ENCODE measurements around the gene XG. TPM values are rescaled to one million over a fixed set of nuclear protein-coding genes. Genes with fewer than 3 reads are reported as not detected.
A peak's percentile ranks its signal among the peaks of the same experiment; 100 is the strongest.

XG gene
- total and polyA plus RNA-seq, 2 experiments from 2014 or later: not detected

DNA sequence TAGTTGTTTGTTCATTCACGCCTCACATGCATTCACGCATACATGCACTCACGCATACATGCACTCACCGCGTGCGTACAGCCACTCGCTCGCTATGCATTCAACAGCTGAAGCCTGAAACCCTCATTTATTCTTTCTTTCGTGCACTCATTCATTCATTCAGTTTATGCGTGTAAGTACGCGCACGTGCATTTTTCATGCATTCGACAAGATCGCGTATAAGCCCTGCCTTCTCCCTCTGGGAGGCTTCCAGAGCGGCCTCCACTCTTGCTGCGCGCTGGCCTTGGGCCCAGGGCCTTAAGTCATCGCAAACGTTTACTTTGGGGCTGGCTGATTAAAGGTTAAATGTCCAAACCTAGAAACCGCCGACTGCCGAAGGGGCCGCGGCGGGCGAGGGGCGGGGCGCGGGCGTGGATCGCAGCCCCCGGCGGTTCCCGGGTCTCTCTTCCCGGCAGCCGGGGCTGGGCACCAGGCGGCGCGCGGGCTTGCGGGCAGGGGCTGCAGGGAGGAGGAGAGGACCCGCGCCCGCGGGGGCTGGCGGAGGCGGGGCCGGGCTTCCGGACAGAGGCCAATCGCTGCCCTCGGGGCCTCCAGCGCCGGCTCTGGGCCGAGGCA lies 76.6 kb downstream of the XG start, which contains the start of gene GYG2:
GYG2 (plus strand) TSS at position 587 of the 615 bp plus-strand sequence. CDS start 1,259 bp downstream, outside the sequence.
- no peaks in the 10 kb centered on the region for H3K27me3 ChIP-seq

DNA sequence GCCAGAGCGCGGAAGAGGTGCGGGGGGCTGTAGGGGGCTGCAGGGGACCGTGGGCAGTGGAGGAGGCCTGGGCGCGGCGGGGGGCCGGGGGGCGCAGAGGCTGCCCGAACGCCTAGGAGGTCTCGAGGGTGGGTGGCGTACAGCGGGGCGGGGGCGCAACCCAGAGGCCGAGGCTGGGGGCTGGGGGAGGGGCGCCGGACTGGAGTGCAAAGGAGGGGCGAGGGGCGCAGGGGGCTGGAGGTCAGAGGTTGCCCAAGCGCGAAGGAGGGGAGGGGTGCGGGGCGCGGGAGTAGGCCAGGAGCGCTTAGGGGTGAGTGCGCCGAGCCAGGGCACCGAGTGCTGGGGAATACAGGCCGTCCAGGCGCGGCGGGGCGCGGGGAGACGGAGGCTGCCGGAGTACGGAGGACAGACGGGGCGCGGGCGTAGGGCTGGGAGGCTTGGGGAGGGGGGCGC lies 77.1 kb downstream of the XG start:
- DNase-seq (ENCODE audit: low read depth in 1 of 2, low spot score in 1 of 2): peak in 1 of 2 donors; percentile 63
- no peaks in the 10 kb centered on the region for H3K4me1 ChIP-seq (ENCODE audit: low read depth)
- H3K36me3 ChIP-seq: no peaks in the 10 kb centered on the region
- H3K27ac ChIP-seq: no peak overlapping the region
- no peaks in the 10 kb centered on the region for H3K9me3 ChIP-seq (ENCODE audit: low read depth)
- no peaks in the 10 kb centered on the region for H3K27me3 ChIP-seq
- H3K4me3 ChIP-seq: peak overlapping the region; percentile 72
- TF ChIP-seq, protein P1, sequence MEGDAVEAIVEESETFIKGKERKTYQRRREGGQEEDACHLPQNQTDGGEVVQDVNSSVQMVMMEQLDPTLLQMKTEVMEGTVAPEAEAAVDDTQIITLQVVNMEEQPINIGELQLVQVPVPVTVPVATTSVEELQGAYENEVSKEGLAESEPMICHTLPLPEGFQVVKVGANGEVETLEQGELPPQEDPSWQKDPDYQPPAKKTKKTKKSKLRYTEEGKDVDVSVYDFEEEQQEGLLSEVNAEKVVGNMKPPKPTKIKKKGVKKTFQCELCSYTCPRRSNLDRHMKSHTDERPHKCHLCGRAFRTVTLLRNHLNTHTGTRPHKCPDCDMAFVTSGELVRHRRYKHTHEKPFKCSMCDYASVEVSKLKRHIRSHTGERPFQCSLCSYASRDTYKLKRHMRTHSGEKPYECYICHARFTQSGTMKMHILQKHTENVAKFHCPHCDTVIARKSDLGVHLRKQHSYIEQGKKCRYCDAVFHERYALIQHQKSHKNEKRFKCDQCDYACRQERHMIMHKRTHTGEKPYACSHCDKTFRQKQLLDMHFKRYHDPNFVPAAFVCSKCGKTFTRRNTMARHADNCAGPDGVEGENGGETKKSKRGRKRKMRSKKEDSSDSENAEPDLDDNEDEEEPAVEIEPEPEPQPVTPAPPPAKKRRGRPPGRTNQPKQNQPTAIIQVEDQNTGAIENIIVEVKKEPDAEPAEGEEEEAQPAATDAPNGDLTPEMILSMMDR (IDR thresholded peaks at IDR 0.05; ENCODE audit: low read depth, low read length): no peak

More for the DNA sequence above, 76.6 kb downstream of the XG start, which contains the start of gene GYG2:
- H3K36me3 ChIP-seq: no peaks in the 10 kb centered on the region
- no peak within 1 kb of the TSS for H3K27ac ChIP-seq
- no peaks in the 10 kb centered on the region for H3K4me1 ChIP-seq (ENCODE audit: low read depth)
- TF ChIP-seq, protein P1 (IDR thresholded peaks at IDR 0.05; ENCODE audit: low read depth, low read length): no peak
- no peaks in the 10 kb centered on the region for H3K9me3 ChIP-seq (ENCODE audit: low read depth)
- peak within 1 kb of the TSS; percentile 72 for H3K4me3 ChIP-seq
- peak; percentile 59 to 83 for DNase-seq (ENCODE audit: low read depth in 1 of 2, low spot score in 1 of 2)

DNA sequence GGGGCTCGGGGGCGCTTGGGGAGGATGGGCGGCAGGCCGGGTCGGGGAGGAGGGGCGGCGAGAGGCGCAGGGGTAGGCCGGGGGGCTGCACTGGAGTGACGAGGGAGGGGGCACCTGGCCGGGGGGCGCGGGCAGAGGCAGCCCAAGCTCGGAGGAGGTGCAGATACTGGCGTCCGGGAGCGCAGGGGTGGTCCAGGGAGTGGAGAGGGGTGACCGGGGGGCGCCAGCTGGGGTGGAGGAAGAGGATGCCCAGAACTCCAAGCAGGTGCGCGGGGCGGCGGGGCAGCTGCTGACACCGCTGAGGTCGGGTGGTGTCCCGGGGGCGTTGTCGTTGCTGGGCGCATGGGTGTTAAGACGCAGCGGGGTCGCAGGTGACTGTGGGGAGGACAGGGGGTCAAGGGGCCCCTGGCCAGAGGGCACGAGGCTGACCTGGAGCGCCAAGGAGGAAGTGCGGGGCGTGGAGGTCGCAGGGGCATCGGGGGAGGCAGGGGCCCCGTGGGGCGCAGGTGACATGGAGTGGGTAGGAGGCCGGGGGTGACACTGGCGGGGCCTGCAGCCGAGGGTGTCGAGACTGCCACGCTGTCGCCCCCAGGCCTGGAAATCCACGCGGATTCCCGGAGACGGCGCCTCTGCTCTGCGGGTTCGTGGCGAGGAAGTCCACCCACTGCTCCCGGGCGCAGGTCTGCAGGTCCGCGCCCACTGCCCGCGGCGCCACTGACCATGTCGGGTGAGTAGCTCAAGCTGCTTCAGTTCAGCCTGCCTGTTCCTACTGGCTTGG lies 77.8 kb downstream of the XG start:
- no peak for DNase-seq (ENCODE audit: low read depth in 1 of 2, low spot score in 1 of 2)
- peak overlapping the region; percentile 72 for H3K4me3 ChIP-seq
- H3K36me3 ChIP-seq: no peaks in the 10 kb centered on the region
- TF ChIP-seq, protein P1 (IDR thresholded peaks at IDR 0.05; ENCODE audit: low read depth, low read length): no peak
- H3K9me3 ChIP-seq (ENCODE audit: low read depth): no peaks in the 10 kb centered on the region
- H3K27me3 ChIP-seq: no peaks in the 10 kb centered on the region
- H3K27ac ChIP-seq: no peak overlapping the region
- H3K4me1 ChIP-seq (ENCODE audit: low read depth): no peaks in the 10 kb centered on the region

DNA sequence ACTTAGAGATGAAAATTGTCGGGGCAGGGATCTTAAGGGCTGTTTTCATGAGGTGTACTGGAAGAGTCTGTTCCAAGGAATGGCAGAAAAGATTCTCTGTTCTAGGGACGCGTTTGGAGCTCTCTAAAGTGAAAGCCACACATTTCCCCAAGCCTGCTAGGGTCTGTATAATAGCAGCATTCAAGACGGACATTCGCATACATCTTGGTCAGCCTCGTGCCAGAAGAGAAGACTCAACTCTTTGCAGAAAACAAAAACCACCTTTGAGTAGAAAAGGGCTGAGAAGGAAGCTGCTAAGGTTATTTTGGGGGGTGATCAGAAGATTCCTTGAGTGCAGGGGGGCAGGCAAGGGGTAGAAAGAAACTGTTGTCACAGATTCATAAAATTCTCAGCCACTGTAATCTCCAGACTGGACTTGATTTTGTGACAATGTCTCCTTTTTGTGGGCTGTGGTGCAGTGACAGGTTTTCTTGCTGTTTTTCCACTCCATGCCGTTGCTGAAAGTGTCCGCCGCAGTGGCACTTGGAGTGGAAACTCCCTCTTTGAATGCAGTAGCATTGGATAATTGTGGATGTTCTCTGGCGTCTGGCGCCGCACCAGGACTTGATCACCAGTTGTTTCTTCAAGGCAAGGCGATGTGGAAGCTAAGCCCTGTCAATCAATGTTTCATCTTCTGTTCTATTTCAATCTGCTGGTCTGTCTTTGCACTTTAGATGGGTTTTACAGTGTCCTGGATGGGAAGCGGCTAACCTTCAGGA lies 79.8 kb downstream of the XG start:
- Histone ChIP-seq H3K4me3 (no peak overlapping the region), H3K27me3 (no peaks in the 10 kb centered on the region), H3K4me1 (ENCODE audit: low read depth) (no peaks in the 10 kb centered on the region), H3K27ac (no peak overlapping the region), H3K9me3 (ENCODE audit: low read depth) (no peaks in the 10 kb centered on the region), H3K36me3 (no peaks in the 10 kb centered on the region)
- DNase-seq (ENCODE audit: low read depth in 1 of 2, low spot score in 1 of 2): no peak
- TF ChIP-seq, protein P1 (IDR thresholded peaks at IDR 0.05; ENCODE audit: low read depth, low read length): no peak

DNA sequence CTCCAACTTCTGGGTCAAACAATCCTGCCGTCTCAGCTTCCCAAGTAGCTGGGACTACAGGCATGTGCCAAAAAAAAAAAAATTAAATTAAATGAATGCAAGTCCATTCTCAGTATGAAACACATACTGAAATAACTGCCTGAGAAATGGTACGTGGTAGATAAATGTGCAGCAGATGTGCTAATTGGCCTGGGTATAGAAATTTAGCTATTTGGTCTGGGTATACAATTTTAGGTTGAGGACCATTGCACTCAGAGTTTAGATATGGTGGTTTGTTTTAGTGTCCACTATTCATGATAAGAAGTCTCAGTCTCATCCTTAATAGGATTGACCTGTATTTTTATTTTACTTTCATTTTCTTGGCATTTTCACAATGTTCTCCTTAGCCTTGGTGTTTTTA lies 86.1 kb downstream of the XG start:
- H3K27me3 ChIP-seq: no peaks in the 10 kb centered on the region
- no peak for DNase-seq (ENCODE audit: low read depth in 1 of 2, low spot score in 1 of 2)
- TF ChIP-seq, protein P1 (IDR thresholded peaks at IDR 0.05; ENCODE audit: low read depth, low read length): no peak
- no peaks in the 10 kb centered on the region for H3K36me3 ChIP-seq
- H3K4me3 ChIP-seq: no peak overlapping the region
- no peaks in the 10 kb centered on the region for H3K9me3 ChIP-seq (ENCODE audit: low read depth)
- H3K4me1 ChIP-seq (ENCODE audit: low read depth): no peaks in the 10 kb centered on the region
- H3K27ac ChIP-seq: no peak overlapping the region
